Stimulated activated naive CD8-positive, alpha-beta T cell treated with anti-CD3 and anti-CD28 coated beads, Interleukin-15, amount 100 ng/mL, for 72 hours (primary cell): ENCODE data around the gene C1orf141.
"Not testable (repeated sequence)": the region's sequence is repeated elsewhere in the genome, so short reads cannot be mapped to it uniquely, and the experiment has no call there.

ENCODE experiments used
- ATAC-seq: fragments of 150-1000 bp; cut with Tn5 transposase; 2 replicates; pipeline ENCODE4 v1.10.0; 2021; ENCODE audit warnings: mild to moderate bottlenecking, moderate library complexity
- DNase-seq, 2 donors: peaks; one replicate each; pipeline ENCODE4 v3.0.0; 2021 to 2022
- H3K27ac Mint-ChIP-seq, 2 donors: one replicate each; pipeline ENCODE4 v1.8.0; 2022; ENCODE audit warnings: mild to moderate bottlenecking in 2 of 2, mixed read lengths in 2 of 2, moderate library complexity in 2 of 2
- H3K27me3 Mint-ChIP-seq: one replicate; pipeline ENCODE4 v1.8.0; 2022; ENCODE audit warnings: mixed read lengths
- H3K4me1 Mint-ChIP-seq: one replicate; pipeline ENCODE4 v1.8.0; 2022; ENCODE audit warnings: mild to moderate bottlenecking, mixed read lengths
- H3K4me3 Mint-ChIP-seq, 2 donors: one replicate each; pipeline ENCODE4 v1.8.0; 2022; ENCODE audit warnings: mild to moderate bottlenecking in 2 of 2, mixed read lengths in 2 of 2, moderate library complexity in 1 of 2
- H3K9me3 Mint-ChIP-seq, 2 donors: one replicate each; pipeline ENCODE4 v1.8.0; 2022; ENCODE audit warnings: mixed read lengths in 2 of 2

Gene C1orf141

DNA sequence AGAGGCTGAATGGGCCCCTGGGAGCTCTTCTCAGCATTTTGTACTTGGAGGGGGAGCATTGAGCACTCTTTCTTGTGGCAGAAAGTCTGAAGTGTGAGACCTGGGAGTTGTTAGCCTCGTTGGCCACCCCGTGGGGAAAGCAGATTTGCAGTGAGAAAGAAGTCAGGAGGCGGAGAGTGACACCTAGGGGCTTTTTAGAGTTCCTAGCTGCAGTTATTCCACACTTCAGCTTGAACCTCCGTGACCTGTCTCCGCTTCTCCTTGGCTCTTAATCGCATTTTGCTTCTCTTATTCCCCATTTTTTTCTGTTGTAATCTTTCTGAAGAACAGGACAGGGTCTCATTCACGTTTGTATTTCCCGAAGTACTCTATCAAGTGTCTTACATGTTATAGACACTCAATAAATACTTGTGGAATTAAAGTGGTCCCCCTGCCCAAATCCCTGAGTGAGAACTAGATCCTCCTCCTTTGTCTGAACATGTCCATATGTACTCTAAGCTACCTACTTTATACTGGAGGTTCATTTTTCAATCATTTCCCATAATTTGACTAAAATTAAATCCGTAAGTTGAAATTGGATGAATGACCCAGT lies 14.5 kb upstream of the C1orf141 start:
- peak overlapping the region in 1 of 2 donors; percentile 18 for H3K4me3 Mint-ChIP-seq
- H3K27me3 Mint-ChIP-seq, result peaks cover 44% of the 10 kb centered on the region
- H3K27ac Mint-ChIP-seq, result peak overlapping the region in 1 of 2 donors; percentile 67
- H3K4me1 Mint-ChIP-seq, result peaks cover 45% of the 10 kb centered on the region
- no peaks in the 10 kb centered on the region for H3K9me3 Mint-ChIP-seq
- ATAC-seq (peak; percentile 91), DNase-seq (peak; percentile 52 to 71)

DNA sequence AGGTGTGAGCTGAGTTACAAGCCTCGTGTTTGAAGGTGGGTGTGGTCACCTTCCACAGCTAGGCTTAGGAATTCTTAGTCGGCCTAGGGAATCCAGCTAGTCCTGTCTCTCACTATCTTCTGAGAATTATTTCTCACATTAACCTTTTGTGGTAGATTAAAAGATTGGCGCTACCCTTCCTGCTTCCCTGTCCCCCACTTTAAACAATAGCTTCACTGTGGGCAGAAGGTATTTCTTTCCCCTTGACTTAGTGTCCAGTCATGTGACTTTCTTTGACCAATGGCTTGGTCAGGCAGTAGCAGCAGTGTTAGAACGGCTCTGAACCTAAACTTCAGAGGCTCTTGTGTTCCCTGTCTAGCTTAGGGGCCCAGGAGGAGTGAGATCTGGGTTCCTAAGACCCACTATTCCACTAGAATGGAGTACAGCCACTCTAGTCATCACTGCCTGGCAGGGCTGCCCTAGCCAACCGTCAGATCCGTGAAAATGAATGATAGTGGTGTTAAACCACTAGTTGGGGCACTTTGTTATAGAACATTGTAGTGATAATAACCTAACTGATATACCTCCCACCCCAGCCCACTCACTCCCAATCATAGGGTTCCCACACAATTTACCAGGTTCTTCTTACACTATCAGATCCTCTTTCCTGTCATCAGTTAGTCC lies 13.9 kb upstream of the C1orf141 start:
- Mint-ChIP-seq H3K27ac (peak overlapping the region in 1 of 2 donors; percentile 48), H3K27me3 (peaks cover 38% of the 10 kb centered on the region), H3K4me1 (peaks cover 52% of the 10 kb centered on the region), H3K9me3 (no peaks in the 10 kb centered on the region), H3K4me3 (peak overlapping the region in 1 of 2 donors; percentile 18)
- DNase-seq (no peak), ATAC-seq (peak; percentile 63)

DNA sequence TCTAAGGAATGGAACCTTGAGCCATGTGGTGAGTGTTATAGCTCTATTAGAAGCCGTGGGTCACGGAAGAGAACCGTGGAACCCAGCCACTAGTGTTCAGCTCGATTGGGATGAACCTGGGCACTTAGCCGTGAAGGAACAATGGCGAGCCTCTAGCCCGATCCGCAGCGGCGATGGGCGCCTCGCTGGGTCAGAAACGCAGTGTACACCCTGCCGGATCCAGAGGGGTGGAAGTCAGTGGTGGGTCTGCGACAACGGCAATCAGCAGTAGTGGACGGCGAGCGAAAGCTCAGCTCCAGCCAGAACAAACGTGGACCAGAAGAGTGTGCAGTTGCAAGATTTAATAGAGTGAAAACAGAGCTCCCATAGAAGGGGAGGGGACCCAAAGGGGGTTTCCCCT lies 13.2 kb upstream of the C1orf141 start:
- H3K27ac Mint-ChIP-seq, DNase-seq, H3K4me3 Mint-ChIP-seq, ATAC-seq, H3K9me3 Mint-ChIP-seq: not testable (repeated sequence)
- peaks cover 58% of the 10 kb centered on the region for H3K4me1 Mint-ChIP-seq
- H3K27me3 Mint-ChIP-seq, result peaks cover 31% of the 10 kb centered on the region

DNA sequence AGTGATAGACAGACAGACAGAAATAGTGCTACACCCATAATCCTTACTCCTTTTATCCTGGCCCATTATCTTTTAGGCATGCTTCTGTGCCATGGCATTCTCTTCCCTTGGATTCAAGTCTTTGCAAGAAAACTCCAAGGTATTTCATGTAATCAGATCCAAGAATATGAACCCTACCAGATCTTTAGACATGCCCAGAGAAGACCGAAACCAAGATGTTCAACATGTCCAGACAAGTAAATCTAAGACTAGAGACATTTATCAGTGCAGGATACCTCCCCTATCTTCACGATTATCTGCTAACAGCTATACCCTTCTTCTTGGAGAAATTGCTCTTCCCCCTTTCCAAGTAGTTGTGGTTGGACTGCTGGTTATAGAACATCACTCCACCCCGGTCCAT lies 11.8 kb upstream of the C1orf141 start:
- ATAC-seq (no peak), DNase-seq (no peak)
- H3K27ac Mint-ChIP-seq, result peak overlapping the region; percentile 16 to 51
- peaks cover 17% of the 10 kb centered on the region for H3K27me3 Mint-ChIP-seq
- no peak overlapping the region for H3K4me3 Mint-ChIP-seq
- H3K9me3 Mint-ChIP-seq, result no peaks in the 10 kb centered on the region
- peaks cover 63% of the 10 kb centered on the region for H3K4me1 Mint-ChIP-seq

DNA sequence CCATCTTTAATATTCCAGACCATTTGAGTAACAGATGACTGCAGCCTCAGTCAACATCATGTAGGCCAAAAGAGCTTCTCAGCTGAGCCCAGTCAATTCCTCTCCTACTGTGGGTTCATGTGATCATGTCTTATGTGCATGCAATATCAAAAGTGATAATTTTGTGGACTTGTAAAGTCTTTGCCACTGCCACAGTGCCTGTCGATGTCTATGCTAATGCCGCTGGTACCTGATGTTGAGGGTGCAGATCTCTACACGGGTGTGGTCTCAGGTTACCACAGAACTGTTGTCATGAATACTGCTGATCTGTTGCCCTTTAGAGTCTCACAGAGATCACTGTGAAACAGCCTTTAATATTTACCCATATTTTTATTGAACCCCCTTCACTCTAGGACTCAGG lies 11.3 kb upstream of the C1orf141 start:
- Mint-ChIP-seq H3K27me3 (peaks cover 12% of the 10 kb centered on the region), H3K9me3 (no peaks in the 10 kb centered on the region), H3K4me3 (no peak overlapping the region), H3K4me1 (peaks cover 62% of the 10 kb centered on the region), H3K27ac (no peak overlapping the region)
- ATAC-seq, result peak; percentile 58
- peak in 1 of 2 donors; percentile 16 for DNase-seq

DNA sequence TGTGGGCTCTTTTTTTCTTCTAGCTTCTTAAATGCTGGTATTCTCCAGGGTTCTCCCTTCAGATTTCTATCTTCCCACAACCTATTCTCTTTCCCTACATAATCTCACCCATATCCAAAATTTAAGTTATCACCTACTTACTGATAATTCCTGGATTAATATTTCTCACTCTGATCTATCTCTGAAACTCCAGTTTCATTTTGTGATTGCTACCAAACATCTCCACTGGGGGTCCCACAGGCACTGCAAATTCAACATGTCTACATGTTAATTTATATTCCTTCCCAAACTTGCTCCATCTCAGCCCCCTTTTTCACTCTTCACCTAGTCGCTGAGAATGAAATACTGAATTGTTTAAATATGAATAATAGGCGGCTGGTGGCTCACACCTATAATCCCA lies 9.9 kb upstream of the C1orf141 start:
- H3K4me1 Mint-ChIP-seq, result peaks cover 58% of the 10 kb centered on the region
- peak in 1 of 2 donors; percentile 35 for DNase-seq
- no peak for ATAC-seq

DNA sequence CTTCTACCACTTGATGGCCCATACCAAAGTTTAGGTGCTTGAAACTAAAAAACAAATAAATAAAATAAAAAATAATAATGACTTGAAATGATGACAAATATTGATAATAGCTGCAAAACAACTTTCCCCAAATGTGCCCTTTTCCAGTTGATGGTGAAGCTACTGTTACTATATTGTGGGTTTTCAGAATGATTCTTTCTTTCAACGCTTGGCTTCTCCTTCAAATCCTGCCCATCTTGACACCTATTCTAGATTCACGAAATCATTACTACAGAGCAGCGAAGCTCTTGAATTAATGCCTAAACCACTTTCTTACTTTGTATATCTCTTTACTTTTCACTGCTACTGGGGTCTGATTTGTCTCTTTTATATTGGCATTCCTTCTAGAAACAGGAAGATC lies 9.2 kb upstream of the C1orf141 start:
- Mint-ChIP-seq H3K27me3 (no peaks in the 10 kb centered on the region), H3K4me3 (peak overlapping the region in 1 of 2 donors; percentile 8), H3K4me1 (peaks cover 52% of the 10 kb centered on the region), H3K27ac (no peak overlapping the region), H3K9me3 (no peaks in the 10 kb centered on the region)
- ATAC-seq, result no peak
- DNase-seq, result no peak

More for the DNA sequence above, 9.9 kb upstream of the C1orf141 start:
- Mint-ChIP-seq H3K9me3 (no peaks in the 10 kb centered on the region), H3K27me3 (no peaks in the 10 kb centered on the region), H3K27ac (peak overlapping the region in 1 of 2 donors; percentile 2), H3K4me3 (peak overlapping the region; percentile 13 to 74)

DNA sequence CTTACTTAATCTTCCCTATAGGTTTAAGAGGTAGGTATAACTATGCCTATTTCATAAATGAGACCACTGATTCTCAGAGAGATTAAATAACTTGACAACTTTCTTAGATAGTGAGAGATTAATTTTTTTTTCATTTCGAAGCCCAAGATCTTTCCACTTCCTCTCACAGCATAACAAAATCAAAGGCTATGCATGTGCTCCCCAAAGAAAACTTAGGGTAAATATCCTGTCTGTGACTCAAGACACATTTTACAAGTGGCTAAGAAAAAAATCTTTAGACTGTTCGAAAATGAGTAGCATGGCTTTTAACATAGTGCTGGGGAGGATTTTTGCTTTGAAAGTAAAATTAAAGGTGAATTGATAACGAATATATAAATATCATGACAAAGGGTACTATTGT lies 8.2 kb upstream of the C1orf141 start:
- peak overlapping the region in 1 of 2 donors; percentile 34 for H3K27ac Mint-ChIP-seq
- H3K4me3 Mint-ChIP-seq, result peak overlapping the region; percentile 6 to 68
- no peak for DNase-seq
- no peaks in the 10 kb centered on the region for H3K27me3 Mint-ChIP-seq
- H3K4me1 Mint-ChIP-seq, result peaks cover 46% of the 10 kb centered on the region
- ATAC-seq, result peak; percentile 76
- H3K9me3 Mint-ChIP-seq, result no peaks in the 10 kb centered on the region

DNA sequence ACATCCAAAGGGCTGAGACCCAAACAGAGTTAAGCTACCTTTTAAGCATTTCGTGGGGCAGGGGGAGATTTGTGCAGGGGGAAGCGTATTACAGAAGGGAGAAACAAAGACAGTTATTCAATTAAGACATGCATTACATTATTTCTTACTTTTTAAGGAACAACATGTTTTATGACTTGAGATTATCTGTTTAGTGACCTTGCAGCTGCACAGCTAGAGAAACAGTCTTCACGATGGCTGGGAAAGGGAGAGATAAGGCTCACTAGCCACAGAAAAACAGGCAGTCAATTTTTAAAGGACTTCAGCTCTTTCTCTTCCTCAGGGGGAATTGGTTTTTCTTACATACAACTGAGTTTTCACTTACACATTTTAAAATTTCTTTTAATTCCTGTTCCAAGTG lies 7.1 kb upstream of the C1orf141 start:
- H3K9me3 Mint-ChIP-seq, H3K27ac Mint-ChIP-seq, H3K27me3 Mint-ChIP-seq, H3K4me3 Mint-ChIP-seq, DNase-seq, ATAC-seq: not testable (repeated sequence)
- H3K4me1 Mint-ChIP-seq, result peaks cover 45% of the 10 kb centered on the region

DNA sequence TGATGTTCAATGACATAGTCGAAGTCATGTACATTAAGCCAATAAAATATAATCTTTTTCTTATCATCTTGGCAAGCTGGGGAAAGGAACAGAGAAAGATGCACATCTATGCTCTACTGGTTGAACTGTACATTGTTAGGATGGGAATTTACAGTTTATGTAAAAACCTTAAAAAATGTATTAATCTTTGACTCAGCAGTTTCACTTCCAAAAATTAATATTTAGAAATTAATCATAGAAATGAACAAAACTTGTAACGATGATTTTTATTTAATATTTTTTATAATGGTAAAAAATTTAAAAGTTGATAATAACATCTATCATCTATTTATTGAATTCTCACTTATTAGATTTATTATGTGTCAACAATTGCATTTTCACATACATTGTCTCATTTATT lies 5.7 kb upstream of the C1orf141 start:
- ATAC-seq (no peak), DNase-seq (no peak)
- peaks cover 32% of the 10 kb centered on the region for H3K4me1 Mint-ChIP-seq
- H3K4me3 Mint-ChIP-seq, result no peak overlapping the region
- H3K27ac Mint-ChIP-seq, result no peak overlapping the region
- H3K27me3 Mint-ChIP-seq, result peaks cover 2% of the 10 kb centered on the region
- H3K9me3 Mint-ChIP-seq, result no peaks in the 10 kb centered on the region

DNA sequence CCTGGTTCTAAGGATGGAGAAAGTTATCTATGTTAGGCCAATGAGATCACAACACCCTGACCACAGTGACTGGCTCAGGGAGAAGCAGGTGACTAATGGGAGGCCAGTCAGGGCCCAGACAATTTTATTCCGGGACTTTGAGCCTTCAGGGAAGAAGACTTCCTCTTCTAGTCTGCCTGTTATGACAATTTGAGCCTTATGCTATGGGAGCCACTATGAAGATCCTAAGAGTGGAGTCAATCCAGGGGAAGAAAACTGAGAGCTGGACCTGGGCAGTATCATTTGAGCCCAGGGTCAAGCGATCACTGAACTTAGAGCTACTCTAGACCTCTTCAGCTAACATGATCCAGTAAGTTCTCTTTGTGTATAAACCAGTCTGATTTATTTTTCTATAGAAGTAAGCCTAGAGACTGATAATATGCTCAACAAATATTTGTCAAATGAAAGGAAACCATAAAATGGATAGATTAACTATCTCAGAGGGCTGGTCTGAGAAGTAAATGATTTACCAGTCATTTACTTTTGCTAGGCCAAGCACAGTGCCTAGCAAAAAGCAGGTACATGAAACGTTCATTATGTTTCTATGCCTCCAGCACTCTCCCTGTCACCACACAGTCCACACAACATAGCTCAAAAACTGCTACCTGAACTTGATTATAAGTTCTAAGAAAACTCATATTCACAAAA lies 4.2 kb upstream of the C1orf141 start:
- no peak overlapping the region for H3K4me3 Mint-ChIP-seq
- H3K27ac Mint-ChIP-seq, result no peak overlapping the region
- peaks cover 30% of the 10 kb centered on the region for H3K4me1 Mint-ChIP-seq
- H3K9me3 Mint-ChIP-seq, result no peaks in the 10 kb centered on the region
- ATAC-seq (no peak), DNase-seq (no peak)
- peaks cover 12% of the 10 kb centered on the region for H3K27me3 Mint-ChIP-seq

DNA sequence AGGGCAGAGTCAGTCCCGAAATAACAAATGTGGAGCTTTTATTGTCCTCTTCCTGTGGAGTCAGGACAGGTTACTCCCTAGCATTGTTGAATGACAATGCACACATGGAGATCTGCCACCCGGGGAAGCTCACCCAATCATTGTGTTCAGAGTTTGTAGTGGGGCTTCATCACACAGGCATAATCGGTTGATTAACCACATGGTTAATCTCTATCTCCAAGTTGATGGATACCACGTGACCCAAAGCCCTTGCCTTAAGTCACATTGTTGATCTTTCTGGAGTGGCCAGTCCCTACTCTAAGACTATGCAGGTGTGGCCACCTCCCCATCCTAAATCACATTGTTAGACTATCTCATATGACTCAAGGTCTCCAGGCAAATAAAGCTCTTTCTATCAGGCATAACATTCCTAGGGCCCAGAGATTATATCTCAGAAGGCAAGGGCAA lies 2.6 kb upstream of the C1orf141 start:
- ATAC-seq, result peak; percentile 33
- peaks cover 12% of the 10 kb centered on the region for H3K27me3 Mint-ChIP-seq
- DNase-seq, result no peak
- peaks cover 16% of the 10 kb centered on the region for H3K4me1 Mint-ChIP-seq
- no peak overlapping the region for H3K27ac Mint-ChIP-seq
- no peak overlapping the region for H3K4me3 Mint-ChIP-seq
- H3K9me3 Mint-ChIP-seq, result no peaks in the 10 kb centered on the region

DNA sequence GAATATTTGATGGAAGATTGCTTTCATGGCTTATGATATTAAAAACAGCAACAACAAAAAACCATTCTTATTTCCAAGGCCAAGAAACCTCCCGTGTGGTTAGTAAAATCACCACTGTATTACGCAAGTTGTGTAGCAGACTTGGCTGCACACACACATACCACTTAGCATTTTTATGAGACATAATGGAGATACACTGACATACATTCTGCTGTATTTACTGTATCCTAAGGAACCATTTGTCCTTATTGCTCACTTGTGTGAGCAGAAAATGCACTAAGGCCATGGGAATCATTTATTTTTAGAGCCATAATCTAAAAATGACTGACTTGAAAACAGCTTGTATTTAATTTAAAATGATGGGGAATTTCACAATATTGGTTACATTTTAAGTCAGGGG lies 584 bp upstream of the C1orf141 start:
- Mint-ChIP-seq H3K4me1 (peaks cover 8% of the 10 kb centered on the region), H3K4me3 (no peak overlapping the region), H3K27ac (no peak overlapping the region), H3K27me3 (peaks cover 12% of the 10 kb centered on the region), H3K9me3 (no peaks in the 10 kb centered on the region)
- ATAC-seq (no peak), DNase-seq (no peak)

DNA sequence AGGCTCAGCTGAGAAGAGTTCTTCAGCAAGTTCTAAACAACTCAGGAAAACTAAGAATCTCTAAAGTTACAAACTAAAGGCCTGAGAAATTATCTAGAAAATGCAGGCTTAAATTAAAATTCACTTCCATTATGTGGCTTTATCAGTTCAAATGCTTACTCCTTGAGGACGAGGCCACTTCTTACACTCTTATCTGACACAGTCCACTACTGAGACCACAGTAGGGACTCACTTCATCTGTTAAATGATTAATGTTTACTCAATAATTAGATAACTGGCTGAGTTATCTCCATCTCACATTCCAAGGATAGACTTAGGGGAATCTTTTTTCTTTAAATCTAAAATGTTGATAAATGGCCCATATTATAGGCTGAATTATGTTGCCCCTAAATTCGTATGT lies 1.6 kb downstream of the C1orf141 start:
- Mint-ChIP-seq H3K4me3 (no peak overlapping the region), H3K27ac (no peak overlapping the region), H3K9me3 (no peaks in the 10 kb centered on the region), H3K27me3 (peaks cover 12% of the 10 kb centered on the region), H3K4me1 (peaks cover 8% of the 10 kb centered on the region)
- DNase-seq (no peak), ATAC-seq (no peak)

DNA sequence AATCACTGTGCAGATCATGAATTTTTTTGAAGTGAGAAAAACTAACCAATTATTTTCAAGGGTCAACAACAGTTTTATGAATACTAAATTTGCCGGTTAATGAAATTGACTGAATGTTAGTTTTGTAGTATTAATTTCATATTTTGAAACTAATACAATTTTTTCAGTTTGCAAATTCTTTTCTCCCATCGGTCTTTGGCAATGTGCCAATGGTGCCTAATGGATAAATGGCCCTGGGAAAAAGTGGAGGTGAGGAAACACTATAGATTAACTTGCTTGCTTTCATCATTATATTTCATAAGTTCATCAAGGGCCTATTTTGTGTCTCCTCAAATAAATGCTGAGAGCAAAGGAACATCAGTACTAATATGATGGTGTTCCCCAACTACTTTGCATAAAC lies 4.1 kb downstream of the C1orf141 start:
- H3K27me3 Mint-ChIP-seq, result peaks cover 12% of the 10 kb centered on the region
- DNase-seq (no peak), ATAC-seq (no peak)
- H3K27ac Mint-ChIP-seq, result no peak overlapping the region
- no peak overlapping the region for H3K4me3 Mint-ChIP-seq
- H3K4me1 Mint-ChIP-seq, result peaks cover 15% of the 10 kb centered on the region
- no peaks in the 10 kb centered on the region for H3K9me3 Mint-ChIP-seq

DNA sequence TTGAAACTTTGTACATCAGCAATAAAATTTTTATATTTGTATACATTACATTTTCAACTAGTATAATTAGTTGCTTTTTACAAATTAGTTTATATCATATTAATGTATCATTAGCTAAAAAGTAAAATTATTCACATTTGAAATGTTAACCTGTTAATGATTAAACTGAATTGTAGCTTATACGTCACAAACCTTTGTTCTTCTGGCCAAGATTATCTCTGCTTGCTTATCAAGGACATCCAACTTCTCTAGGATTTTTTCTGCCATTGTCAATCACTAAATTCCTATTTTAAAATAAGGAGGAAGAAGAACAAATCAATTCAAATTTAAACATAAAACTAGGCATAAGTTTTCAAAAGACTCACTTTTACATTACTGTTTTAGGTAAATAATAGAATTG lies 7.8 kb downstream of the C1orf141 start:
- DNase-seq (no peak), ATAC-seq (no peak)
- H3K4me1 Mint-ChIP-seq, result peaks cover 7% of the 10 kb centered on the region
- H3K27ac Mint-ChIP-seq, result no peak overlapping the region
- H3K9me3 Mint-ChIP-seq, result no peaks in the 10 kb centered on the region
- no peak overlapping the region for H3K4me3 Mint-ChIP-seq
- no peaks in the 10 kb centered on the region for H3K27me3 Mint-ChIP-seq
